Ammon's horn (tissue), 1 donor: ENCODE results near the gene TEX48.

Experiments used
- DNase-seq: peaks from one replicate; pipeline ENCODE4 v3.0.0-alpha.2; 2016; ENCODE audit warnings: low spot score

TEX48 gene

DNA sequence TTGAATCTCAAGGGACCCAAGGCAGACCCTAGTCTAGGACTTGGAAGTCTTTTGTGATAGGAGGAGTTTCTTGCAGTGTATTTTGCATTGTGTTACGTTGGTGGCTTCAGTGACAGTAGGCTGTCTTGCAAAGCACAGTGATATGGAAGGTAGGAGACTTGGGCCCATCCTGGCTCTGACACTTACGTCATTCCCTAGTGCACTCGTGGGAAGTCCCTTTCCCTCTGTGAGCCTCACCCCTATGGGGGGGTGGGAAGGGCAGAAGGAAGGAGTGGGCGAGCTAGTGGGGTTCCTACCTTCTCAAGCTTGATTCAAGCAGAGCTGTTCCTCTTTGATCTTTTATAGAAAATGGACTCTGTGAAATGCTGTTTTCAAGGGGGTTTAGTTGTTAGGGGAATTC lies 15.1 kb downstream of the TEX48 start:
- no peak for DNase-seq

- no peak for DNase-seq
Measured at GRCh38 chr9:114666401-114666800, 15.6 kb downstream of the TEX48 start.

GRCh38 chr9:114664181-114664580 lies 17.8 kb downstream of the TEX48 start:
- DNase-seq = no peak

DNA sequence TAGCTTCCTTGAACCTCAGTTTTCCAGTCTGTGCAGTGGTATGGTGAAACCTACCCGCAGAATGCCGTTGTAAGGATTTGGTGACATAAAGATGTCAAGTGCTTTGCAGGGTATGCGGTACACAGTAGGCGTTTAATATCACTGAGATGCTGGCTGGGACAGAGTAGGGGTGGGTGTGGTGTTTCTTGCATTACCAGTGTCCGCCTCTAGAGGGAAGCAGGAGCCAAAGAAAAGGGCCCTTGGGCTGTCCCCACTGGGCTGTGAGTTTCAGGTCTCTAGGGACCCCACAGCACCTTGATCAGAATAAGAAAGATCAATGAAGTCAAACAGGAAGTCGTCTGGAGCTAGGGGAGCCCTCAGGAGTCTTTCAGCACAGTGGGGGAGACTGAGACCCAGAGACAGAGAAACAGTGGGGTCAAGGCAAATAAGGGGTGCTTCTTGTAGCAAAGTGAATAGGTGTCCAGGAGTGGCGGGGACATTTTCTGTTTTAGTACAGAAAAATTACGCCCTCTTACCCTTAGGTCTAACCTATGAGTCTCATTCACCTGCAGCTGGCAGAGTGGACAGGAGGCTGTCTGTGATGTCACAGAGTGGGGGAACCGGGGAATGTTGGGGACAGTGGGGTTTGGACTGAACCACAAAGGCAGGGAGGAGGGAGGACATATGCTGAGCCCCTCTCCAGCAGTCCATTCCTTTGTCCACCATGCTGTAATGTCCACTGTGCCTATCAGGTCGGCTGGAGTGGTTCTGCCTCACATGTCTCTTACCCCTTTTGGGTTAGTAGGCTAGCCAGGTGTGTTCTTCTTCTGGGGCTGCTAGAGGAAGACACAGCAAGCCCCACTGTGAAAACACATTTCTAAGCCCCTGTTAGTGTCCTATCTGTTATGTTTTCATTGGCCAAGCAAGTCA lies 19.7 kb downstream of the TEX48 start:
- peak; percentile 56 for DNase-seq

GRCh38 chr9:114657705-114658104 lies 24.3 kb downstream of the TEX48 start, which contains the start of gene TEX53:
Gene TEX53, minus strand, starts transcription at chr9:114657805. Its CDS starts 31 bp downstream, at chr9:114657774.
- no peak for DNase-seq

DNA sequence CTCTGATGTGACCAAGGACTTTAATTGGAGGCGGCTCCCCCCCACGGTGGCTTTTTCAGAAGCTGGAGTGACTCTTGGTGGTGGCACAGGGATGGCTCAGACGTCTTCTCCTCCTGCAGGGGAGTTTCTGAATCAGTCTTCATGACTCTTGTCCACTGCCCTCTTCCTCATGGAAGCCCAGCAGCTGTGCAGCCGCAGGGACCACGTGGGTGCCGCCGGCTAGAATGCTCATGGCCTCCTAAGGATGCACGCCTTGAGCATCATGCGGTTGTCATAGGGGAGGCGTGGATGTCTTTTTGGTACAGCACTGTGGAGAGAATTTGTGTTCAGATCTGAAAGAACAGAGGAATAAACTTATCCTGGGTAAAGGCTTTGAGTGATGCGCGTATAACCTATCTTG lies 25.7 kb downstream of the TEX48 start:
- no peak for DNase-seq

GRCh38 chr9:114655689-114656088 lies 26.3 kb downstream of the TEX48 start:
- no peak for DNase-seq

DNA sequence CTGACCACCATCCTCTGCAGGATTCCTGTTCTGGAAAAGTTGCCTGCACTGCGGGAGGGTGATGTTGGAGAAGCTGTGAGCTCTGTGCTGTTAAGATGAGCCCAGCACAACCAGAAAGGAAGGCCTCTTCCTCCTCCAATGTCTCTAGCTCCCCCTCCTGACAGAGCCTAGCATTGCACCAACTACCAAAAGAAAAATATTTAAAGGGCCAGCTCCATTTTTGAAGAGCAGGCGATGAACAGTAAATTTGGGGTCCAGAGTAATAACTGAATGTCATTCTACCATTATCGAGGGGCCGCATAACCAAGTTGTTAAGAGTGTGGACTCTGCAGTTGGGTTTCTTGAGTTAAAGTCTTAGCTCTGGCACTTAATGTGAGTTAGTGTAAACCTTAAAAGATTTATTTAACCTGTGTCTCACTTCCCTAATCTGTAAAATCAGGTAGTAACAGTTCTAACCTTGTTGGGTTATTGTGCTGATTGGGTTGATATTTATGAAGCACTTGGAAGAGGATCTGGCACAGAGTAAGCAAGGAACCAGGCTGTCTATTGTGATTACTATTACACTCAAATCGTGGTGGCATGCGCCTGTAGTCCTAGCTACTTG lies 28.3 kb downstream of the TEX48 start:
- DNase-seq = peak; percentile 84

DNA sequence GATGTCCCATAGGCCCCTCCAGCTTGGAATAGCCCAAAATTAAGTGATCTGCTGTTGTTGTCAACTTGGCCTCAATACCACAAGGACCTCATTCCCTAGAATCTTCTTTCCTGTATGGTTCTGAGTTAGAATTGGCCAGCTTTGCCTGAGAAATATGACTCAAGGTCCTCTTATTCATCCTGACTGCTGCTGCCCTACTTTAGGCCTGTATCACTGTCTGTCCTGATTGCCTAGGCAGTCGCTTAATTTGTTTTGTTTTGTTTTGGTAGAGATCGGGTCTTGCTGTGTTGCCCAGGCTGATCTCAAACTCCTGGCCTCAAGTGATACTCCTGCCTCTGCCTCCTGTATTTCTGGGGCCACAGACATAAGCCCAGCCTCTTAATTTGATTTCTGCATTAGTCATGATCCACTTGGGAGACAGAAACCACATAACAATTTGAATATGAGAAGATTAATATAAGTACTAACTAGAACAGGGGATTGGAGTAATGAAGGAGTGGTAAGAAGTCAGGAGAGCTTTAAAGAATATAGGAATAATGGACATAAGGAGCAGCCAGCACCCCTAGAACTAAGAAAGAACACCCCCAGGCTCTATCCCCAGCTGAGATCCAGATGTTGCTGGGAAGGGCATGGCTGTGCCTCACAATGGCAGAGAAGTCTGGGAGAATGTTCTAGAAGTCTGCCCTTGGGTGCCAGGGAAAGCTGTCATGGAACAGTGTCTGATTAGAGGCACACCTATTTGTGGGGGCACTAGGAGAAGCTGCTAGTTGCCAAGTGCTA lies 29.0 kb downstream of the TEX48 start:
- no peak for DNase-seq

DNA sequence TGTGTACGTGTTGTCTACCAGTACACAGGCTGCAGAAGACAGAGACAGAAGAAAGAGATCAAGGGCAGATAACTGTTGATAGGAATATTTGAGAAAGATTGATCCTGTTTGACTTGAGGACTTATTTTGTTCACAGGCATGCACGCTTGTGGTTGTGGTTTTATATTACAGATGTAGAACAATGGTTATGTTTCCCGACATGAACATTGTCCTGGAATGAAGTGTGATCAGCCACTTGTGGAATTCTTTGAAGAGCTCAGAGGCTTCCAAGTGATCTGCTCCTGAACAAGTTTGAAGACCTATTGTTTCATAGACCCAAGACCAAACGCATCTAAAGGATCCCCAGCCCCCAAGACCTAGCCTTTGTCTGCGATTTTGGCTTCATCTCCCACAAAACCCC lies 38.1 kb downstream of the TEX48 start:
- no peak for DNase-seq

DNA sequence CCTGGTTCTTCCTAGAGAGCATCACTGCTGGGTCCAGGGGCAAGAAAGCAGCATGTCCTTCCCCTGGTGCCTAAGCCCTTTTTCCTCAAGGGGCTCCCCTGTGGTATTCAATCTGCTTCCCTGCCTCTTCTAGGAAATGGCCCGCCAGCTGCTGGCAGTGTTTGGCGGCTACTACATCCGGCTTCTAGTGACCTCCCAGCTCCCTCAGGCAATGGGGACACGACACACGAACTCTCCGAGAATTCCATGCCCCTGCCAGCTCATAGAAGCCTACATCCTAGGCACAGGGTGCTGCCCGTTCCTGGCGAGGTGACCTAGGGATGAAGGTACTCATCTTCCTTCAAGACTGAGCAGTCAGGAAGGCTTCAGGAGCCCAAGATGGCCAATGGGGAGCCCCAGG lies 39.0 kb downstream of the TEX48 start:
- DNase-seq = no peak

DNA sequence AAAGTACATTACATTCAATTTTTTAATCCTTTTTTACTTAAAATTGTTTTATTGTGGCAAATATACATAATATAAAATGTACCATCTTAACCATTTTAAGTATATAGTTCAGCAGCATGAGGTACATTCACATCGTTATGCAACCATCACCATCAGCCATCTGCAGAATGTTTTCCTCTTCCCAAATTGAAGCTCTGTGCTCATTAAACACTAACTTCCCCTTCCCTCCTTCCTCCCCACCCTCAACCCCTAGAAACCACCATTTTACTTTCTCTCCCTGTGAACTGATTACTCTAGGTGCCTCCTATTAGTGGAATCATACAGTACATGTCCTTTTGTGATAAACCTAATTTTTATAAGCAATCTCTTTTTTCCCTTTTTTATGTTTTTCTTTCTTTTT lies 40.0 kb downstream of the TEX48 start:
- DNase-seq = peak; percentile 45

DNA sequence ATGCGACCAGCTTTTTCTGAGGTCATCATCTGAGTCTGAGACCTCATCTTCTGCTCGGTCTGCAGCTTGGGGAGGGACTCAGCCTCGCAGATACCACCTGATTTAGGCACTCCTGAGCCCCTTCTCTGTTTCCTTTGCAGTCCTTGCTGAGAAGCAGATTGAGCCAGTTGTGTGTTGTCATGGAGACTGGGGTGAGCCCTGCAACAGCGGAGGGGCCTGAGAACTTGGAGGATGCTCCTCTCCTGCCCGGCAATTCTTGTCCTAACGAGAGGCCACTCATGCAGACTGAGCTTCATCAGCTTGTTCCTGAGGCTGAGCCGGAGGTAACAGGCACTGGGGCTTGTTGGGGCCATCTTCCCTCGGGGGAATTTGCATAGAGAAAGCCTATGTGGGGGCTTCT lies 43.6 kb downstream of the TEX48 start:
- DNase-seq = no peak

DNA sequence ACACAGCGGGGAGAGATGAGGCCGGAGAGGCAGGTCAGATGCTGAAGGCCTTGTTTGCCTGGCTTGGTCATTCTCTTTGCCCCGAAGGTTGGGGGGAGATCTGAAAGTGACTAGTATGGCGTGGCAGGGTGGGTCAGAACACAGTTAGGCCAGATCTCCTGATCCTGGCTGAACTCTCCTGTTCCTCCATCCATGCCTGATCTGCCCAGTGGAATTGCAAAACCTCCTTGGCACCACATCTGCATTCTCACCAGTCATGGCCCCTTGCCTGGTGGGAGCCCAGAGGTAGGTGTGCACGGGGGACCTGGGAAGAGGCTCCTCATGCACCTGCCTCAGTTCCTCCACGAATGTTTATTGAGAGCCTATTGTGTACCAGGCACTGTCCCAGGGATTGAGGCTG lies 47.6 kb downstream of the TEX48 start:
- DNase-seq = no peak

GRCh38 chr9:114633438-114634089 lies 48.4 kb downstream of the TEX48 start:
- no peak for DNase-seq

- DNase-seq = no peak
Measured at GRCh38 chr9:114631166-114631565, 50.8 kb downstream of the TEX48 start.

DNA sequence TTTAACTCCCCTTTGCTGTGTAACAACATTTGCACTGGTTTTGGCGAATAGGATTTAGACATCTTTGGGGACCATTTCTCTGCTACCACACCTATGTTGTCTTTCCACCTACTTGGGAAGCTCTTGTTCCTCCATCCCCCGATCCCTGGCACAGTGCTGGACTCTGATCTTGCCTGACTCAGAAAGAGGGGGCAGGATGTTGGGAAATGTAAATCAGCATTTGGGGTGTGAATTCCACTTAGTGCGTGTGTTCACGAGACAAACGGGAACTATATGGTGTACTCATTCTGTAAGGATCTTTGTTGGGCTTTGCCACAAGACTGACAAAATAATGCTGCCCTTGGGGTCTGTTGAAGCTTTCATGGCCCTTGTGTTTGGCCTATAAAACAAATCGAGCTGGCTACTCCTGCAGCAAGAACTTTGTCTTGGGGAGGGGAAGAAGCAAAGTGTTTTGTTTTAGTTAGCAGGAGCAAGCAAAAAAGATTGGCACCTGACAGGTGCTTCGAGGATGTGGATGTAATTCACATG lies 52.4 kb downstream of the TEX48 start:
- no peak for DNase-seq

DNA sequence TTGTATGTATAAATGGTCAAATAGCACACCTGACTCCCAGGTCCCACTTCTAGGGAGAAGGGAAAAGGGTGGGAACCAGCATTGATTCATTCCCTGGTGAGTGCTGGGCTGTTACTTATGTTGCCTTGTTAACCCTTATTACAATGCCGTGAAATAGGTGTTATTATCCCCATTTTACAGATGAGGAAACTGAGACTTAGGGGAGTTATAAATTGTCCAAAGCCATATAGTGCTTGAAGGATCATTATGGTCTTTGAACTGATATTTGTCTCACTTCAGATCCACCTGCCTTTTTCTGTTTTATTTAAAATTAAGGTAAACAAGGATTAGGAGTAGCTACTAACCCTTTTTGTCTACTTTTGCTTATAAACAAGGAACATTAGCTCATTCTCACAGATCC lies 54.4 kb downstream of the TEX48 start:
- DNase-seq = no peak

GRCh38 chr9:114626415-114627020 lies 55.5 kb downstream of the TEX48 start:
- no peak for DNase-seq

GRCh38 chr9:114624677-114625076 lies 57.3 kb downstream of the TEX48 start:
- DNase-seq = no peak

DNA sequence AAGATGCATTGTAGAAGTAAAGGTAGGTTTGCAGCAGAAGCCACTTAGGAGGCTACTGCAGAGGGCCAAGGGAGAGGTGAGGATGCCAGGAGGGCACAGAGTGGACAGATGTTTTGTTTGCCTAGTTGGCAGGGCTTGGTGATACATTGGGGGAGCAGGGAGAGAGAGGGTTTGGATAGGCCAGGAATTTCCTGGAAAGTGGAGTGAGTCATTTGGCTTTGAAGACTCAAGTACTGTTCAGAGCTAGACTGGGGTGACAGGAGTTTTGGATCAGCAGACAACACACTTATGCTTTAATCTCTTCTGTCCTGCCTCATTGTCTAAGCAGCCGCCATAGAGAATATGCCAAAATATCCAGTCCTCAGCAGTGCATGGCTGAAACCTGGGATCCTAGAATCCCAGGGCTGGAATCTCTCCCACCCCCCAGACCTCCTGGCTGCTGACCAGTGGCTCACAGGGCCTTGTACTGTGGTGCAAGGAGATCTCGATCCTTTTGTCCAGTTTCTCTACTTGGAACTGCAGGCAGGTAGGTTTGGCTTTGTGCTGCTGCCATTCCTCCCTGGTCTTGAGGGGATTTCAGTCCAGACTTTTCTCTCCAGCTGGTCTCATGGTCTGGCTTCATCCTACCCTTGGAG lies 59.9 kb downstream of the TEX48 start:
- no peak for DNase-seq
